GM03348 (cell line): ENCODE results near the gene WDR45.

Experiments
- DNase-seq: peaks from one replicate; pipeline ENCODE4 v3.0.0; 2012; ENCODE audit warnings: low spot score

Gene WDR45

DNA sequence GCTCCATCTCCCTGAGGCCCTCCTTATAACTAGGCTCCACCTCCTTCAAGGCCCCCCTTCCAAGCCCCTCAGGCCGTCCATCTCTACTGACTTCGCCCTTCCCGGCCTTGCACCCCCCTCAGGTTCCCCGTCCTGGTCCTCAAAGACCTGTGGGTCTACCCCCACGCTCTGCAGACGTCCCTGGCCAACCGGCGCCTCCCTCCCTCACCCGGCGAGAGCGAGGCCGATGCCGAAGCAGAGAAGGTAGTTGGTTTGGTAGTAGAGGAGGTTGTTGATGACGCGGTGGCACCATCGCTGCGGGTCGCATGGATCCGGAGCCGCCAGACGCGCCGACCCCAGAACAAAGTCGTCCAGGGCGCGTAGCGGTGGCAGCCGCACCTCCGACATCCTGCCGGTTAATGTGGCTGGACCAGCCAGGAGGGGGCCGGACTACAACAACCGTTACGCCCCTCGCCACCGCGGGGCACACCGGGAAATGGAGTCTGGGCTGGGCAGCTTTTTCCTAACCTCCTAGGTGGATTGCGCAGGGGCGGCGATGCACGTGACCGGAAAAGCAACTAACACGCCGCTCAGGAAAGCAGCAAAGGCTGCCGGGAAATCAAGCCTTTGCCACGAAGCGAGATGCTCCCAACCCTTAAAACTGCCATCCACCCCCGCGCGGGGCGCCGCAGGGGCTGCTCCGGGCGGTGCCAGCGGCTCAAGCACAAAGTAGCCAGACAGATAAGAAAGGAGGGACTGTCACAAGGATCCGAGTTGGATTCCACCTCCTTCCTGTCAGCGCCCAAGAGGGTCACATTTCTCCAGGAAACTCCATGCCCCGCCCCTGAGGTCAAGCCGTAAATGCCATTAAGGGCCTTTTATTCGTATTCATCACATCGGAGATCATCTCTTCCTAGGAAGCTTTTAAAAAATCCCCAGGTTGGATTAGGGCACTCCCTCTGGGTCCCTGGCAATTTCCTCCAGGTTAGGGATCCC lies 5.8 kb downstream of the WDR45 start, which contains the start of gene PRAF2:
Gene PRAF2, minus strand, starts transcription at position 402 of the 975 bp plus-strand sequence. Its CDS starts 15 bp downstream, at position 387.
- DNase-seq = peak; percentile 90

DNA sequence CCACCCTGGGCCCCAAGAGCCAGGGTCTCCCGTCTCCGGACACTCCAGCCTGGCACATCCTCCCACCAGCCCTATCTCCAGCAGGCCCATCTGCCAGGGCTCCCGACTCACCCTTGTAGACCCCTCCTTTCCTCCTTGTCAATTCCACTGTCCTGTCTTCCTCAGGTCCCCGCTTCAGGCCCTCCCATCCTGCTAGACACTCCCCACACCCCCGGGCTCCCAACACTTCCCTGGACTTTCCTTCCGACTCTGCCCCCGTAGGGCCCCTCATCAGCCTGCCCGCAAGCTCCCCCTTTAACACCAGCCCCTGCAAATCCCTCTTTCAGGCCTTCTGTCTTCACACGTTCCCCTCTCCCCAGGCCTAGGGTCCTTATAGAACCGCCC lies 7.0 kb downstream of the WDR45 start:
- DNase-seq = peak; percentile 15

DNA sequence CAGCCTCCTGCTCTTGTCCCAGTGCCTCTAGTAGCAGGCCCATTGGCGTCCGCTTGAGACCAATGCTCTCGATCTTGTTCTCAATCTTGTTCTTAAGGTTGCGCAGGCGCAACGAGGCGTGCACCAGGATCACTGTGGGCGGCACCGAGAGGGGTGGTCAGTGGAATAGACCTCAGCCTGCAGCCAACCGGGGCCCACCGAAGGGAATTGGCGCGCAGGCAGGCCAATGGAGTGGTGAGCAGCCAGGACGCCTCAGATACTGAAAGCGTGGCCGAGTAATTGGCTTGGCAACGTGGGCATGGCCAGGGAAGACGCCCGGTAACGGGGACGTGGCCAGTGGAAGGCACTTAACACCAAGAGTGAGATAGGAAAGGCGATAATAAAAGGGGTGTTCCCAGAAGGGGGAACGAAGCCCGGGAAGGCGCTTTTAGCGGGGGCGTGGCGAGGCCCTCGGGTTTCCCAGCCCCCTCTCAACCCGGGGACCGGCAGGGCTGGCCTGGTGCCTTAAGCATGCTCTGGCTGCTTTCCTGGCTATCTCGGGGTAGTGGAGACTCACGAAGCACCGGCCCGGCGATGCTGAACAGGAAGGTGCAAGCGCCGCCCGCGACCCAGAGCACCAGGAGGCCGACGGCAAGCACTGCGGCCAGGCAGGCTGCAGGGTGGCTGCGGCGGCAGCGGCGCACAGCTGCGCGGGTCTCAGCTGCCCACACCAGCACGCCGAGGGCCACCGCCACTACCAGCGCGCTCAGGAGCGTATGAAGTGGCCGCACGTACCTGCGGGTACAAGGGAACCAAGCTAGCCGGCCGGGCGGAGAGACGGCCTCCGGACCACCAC lies 7.6 kb downstream of the WDR45 start:
- peak; percentile 89 for DNase-seq

DNA sequence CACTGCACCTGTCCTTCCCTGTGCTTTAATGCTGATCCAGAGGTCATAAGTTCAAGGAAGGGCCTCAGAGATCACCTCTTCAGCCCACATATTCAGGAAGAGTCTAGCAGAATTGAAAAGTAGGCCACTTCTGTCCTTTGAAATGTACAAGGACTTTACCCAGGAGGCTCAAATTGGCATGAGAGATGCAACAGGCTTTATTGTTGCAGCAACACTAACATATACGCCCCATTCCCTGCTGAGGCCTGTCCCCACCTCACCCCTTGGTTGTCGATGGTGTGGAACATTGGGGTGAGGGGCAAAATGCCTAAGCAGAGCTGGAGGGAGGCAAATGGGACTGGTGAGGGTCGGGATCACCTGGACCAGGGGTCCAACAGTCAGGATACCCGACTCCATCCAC lies 8.7 kb downstream of the WDR45 start:
- no peak for DNase-seq

DNA sequence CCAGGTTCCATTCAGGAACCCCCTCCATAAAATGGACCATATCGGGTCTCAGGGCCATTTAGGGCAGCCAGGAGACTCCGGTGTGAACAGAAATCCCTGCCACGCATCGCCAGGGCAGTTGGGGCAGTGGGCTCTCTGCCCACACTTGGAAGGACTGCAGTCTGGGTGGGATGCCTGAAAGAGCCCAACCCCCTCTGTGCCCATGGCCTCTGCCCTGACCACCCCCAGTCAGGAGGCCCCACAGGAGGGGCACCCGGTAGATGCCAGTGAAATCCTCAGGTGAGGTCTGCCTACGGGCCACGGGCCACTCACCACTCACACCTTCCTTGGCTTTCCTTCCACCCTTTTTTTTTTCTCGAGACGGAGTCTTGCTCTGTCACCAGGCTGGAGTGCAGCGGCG lies 10.6 kb downstream of the WDR45 start:
- no peak for DNase-seq

DNA sequence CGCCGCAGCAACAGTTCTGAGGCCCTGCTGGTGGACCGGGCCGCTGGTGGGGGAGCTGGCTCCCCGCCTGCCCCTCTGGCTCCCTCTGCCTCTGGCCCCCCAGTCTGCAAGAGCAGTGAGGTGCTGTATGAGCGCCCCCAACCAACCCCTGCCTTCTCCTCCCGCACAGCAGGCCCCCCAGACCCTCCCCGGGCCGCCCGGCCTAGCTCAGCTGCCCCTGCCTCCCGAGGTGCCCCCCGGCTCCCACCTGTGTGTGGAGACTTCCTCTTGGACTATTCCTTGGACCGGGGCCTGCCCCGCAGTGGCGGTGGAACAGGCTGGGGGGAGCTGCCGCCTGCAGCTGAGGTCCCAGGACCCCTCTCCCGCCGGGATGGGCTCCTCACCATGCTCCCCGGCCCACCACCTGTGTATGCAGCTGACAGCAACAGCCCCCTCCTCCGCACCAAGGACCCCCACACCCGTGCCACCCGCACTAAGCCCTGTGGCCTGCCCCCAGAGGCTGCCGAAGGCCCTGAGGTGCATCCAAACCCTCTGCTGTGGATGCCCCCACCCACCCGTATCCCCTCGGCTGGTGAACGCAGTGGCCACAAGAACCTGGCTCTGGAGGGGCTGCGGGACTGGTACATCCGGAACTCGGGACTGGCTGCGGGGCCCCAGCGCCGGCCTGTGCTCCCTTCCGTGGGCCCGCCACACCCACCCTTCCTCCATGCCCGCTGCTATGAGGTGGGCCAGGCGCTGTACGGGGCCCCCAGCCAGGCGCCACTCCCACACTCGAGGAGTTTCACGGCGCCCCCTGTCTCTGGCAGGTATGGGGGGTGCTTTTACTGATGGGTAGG lies 12.2 kb downstream of the WDR45 start:
- no peak for DNase-seq

DNA sequence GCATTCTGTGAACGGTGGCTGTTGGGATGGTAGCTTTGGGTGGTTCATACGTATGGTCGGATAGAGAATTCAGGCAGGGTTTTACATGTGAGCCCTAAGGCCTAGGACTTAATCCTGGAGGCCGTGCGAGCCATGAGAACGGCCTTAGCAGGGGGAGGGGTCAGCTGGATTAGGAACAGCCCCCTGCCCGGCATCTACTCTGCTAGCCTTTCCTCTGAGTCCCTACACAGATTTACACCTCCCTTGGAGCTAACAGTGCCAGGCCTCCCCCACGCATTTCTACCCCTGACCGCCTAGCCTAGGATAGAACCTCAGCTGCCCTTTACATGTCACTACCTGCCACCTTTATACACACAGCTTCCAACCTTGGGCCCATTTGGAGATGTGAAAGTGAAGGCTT lies 13.0 kb downstream of the WDR45 start:
- no peak for DNase-seq

DNA sequence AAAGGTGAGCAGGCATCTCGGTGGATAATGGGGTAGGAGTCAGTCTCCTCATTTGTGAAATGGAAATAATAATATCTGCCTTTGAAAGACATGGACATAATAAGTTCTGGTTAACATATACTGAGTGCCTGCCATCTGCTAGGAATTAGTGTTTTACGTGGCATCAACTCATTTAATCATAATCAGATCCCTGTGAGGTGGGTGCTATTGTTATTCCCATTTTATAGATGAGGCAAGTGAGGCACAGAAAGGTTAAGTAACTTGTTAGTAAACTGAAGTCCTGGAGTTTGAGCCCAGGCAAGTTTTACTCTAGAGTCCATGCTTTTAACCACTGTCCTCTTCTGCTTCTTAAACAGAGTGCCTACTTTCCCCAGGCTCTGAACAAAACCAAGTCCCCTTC lies 13.4 kb downstream of the WDR45 start:
- no peak for DNase-seq

DNA sequence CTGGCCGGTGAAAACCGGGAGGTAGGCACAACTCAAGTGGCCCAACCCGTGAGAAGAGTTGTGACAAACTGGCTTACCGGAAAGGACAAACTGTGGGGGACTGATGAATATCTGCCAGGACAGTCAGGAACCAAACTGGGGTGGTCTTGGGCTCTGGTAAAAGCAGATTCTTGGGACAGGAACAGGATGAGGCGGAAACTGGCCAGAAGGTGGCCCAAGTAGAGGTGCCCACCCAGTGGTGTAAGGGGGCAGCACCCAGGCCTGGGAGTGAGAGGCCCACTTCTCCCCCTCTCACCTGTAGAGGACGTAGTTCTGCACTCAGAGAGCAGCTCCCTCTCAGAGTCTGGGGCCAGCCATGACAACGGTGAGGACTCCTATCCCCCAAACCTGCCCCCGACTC lies 15.0 kb downstream of the WDR45 start:
- no peak for DNase-seq

DNA sequence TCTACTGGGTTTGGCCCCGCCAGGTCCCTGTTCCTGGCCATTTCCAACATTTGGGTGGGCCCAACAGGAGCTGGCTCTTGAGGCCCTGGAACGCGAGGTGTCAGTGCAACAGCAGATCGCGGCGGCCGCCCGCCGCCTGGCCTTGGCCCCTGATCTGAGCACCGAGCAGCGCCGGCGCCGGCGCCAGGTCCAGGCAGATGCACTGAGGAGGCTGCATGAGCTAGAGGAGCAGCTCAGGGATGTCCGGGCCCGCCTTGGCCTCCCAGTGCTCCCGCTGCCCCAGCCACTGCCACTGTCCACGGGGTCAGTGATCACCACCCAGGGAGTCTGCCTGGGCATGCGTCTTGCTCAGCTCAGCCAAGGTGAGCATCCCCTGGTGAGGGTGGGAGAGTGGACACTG lies 15.4 kb downstream of the WDR45 start:
- no peak for DNase-seq

DNA sequence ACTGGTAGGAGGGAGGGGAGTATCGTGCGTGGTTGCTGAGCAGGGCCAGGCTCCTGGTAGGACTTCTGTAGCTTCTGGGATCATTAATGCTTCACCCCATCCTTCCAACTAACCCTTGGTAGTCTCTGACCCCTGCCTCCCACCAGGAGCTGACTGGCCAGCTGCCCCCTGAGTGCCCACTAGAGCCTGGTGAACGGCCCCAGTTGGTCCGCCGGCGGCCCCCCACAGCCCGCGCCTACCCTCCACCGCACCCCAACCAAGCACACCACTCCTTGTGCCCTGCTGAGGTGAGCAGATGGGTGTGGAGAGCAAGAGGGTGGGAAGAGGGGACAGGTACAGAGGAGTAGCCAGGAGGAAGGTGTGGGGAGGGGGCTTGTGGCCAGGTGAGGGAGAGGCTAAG lies 16.0 kb downstream of the WDR45 start:
- DNase-seq = no peak

DNA sequence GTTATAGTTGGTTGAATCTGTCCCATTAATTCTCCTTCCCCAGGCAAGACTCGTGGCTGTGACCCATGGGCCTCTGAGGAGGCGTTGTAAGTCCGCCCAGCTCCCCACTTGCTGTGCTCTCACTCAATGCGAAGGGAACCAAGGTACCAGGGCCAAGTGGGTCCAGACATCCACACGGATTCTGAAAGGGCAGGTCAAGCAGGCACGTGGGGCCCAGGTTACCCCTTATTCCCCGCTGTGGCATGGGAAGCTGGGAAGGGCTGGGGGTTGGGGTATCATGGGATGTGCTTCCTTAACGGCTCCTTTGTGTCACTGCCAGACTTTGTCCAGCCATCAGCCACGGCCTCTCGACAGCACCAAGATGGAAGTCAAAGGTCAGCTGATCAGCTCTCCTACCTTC lies 17.8 kb downstream of the WDR45 start:
- DNase-seq = no peak

DNA sequence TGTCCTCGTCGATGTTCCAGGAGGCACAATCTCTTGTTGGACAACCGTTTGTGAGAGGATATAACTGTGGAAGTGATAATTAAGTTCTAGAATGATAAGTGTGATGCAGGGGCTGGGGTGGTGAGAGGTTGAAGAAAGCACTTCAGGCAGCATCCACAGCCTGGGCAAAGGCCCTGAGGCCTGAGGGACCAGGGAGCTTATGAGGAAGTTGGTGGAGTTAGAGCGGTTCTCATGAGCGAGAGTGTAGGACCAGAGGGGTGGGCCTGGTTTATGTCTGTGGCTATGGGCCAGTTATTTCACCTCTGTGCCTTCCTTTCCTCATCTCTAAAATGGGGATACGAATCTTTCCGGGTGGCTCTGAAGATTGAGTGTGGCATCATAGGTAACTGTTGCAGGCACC lies 18.2 kb downstream of the WDR45 start:
- DNase-seq = no peak

DNA sequence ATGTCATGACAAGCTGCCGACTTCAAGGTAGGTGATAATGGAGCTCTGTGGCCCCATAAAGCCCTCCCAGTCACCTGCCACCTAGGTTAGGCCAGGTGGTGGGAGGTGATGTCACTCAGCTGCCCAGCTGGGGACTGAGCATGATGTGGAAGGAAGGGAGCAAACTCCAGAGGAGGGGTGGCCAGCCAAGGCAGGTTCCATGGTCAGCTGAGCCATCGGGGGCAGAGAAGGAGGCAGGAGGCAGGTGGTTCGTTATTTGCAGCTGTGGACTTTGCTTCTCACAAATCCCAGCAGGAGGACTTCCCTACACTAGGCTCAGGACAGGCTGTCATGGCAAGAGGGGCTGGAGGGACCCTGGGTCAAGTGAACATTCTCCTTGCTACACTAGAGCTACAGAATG lies 18.8 kb downstream of the WDR45 start:
- no peak for DNase-seq

DNA sequence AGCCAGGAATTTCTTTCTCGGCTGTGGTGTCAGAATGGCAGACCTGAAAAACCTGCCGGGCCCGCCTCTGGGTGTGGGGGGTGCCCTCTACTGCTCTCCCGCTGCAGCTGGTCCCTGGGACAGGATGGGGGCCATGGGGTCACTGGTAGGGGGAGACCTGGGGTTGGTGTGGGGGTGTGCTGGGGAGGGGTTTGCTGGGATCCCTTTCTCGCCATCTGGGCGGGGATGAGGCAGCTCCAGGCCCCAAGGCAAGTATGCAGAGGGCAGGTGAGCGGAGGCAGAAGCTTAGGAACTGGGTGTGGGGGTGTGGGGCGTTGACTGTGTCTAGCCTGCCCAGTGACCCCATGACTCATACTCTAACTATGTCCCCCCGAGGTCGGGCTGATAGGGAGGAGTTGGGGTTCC lies 20.0 kb downstream of the WDR45 start:
- no peak for DNase-seq

DNA sequence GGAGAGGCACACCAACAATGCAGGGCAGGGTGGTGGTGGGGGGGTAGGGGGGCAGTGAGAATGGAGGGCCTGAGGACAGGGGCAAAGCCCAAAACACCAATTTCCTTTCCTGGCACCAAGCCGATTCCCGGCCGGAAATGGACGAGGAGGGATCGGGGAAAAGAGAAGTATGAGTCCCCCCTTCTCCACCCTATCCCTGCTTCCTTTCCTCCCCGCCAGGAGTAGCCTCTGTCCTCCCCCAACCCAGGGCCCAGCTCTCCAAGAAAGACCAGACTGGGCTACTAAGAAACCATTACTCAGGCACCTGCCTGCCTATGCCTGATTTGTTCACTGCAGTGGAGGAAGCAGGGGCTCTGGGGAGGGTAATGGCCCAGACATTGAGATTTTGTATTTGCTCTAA lies 20.5 kb downstream of the WDR45 start:
- no peak for DNase-seq

DNA sequence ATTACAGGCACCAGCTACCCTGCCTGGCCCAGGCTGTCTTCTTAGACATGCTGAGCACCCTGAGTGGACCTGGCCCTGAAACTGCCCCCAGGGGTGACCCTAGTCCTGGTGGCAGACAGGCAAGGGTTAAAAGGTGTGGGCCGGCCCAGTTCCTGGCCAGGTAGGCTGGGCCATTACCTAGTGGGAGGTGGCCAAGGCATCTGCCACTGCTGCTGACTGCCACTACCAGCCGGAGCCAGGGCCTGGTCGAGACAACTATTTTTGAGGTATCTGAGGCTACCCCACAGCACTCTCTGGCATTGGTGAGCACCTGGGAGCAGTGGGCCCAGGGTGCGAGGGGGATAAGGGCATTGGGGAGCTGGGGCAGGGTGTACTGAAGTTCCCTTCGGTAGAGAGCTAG lies 20.9 kb downstream of the WDR45 start, which contains the start of gene CCDC120:
Gene CCDC120, plus strand, starts transcription at position 206 of the 400 bp plus-strand sequence. CDS start 3,043 bp downstream, outside the sequence.
- no peak for DNase-seq

DNA sequence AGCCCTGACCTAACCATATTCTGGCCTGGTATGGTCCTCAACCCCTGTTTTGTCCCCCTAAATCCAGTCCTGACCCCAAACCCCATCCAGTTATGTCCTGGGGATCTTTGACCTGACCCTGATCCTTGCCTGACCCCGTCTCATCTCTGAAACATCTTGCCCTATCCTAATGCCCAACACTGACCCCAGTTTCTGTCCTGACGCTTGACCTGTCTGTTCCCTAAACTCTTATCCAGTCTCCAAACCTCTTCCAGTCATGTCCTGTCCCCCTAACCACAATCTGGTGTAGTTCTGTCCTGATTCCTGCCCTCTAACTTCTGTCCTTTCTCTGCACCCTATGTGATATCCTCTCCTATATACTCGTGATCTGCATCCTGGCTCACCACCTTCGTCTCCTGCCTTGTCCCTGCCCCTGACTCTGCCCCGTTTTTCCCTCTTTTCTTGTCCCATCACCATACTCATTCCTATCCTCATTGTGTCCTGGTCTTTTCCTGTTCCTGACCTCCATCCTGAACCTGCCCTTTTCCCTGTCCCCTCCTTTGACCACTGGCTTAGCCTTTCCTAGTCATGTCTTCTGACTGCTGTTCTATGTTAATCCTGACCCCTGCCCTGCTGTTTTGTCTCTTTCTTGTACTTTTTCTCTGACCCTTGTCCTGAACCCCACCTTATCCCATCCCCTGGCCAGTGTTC lies 25.5 kb downstream of the WDR45 start:
- DNase-seq = no peak

DNA sequence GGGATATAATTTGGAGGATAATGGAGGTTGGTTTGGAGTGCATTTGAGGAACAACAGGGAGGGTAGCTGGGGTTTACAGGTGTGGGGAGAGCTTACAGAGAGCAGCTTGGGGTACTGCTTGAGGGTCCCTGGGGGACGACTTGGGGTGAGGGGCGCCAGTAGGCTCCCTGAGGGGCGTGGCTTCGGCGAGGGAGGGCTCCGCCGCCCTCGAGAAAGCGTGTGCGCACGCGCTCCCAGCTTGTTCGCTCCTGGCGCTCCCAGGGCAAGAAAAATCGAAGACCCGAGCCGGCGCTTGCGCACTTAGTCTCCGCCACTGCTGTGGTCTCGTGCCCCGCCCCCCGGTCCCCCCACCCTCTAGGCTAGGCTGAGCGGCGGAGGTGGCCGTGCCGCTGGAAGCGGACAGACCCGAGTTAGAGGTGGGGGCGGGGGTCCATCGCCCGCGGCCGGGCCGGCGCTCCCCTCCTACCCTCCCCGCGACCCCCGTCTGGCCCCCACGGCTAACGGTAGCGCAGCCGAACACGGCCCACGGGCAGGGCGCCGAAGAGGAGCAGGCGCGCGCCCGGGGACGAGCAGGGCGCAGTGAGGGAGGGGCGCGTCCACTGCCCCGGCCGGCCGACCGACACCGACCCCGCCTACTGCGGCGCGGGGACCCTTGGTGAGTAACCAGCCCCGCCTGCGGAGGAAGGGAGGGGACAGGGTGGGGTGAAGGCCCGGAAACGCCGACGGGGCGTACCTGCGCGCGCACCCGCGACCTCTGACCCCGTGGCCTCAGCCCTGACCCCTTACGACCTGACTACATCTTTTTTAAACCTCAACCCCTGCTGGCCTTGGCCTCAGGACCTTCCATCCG lies 26.2 kb downstream of the WDR45 start:
- peak; percentile 75 for DNase-seq

DNA sequence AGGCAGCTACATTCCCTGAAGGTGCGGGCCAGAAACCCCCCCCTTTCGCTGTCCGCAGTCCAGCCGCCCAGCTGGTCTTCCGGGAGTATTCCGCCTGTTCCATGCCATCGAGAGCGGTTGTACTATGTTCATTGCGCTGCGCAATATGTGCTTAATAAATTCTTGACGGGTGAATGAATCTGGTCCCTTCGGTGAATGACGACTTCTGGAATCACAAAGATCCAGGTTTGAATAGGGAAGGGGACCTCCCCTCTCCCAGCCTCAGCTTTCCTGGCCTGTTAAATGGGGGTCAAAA lies 35.8 kb downstream of the WDR45 start:
- no peak for DNase-seq
